GM12892 (cell line): ENCODE data around the gene ACP3.

Experiments used
- POLR2A ChIP-seq: IDR thresholded peaks from 2 replicates; pipeline ENCODE4 v1.6.1; 2011; ENCODE audit warnings: low read depth, low read length, control low read depth
- POLR2AphosphoS5 ChIP-seq: IDR thresholded peaks from 2 replicates; pipeline ENCODE4 v1.6.1; 2011; ENCODE audit warnings: low read depth, low read length, control low read depth
- TAF1 ChIP-seq: IDR thresholded peaks from 2 replicates; pipeline ENCODE4 v1.6.1; 2011; ENCODE audit warnings: low read depth, mild to moderate bottlenecking, control low read depth, low read length, borderline replicate concordance

GRCh38 chr3:132342183-132342582 is 25.0 kb downstream of the ACP3 start:
- no peak for TF ChIP-seq POLR2A
- no peak for TF ChIP-seq POLR2AphosphoS5
- TF ChIP-seq TAF1: no peak
